WTC11 (cell line): Measurements from ENCODE around the gene GIGYF1. TPM values are rescaled to one million over a fixed set of nuclear protein-coding genes. Genes with fewer than 3 reads are reported as not detected.
A peak's percentile ranks its signal among the peaks of the same experiment; 100 is the strongest.

Experiments used
- ATAC-seq: fragments of 200-7000 bp; cut with Tn5 transposase; 2 replicates; pipeline ENCODE4 v1.10.0; 2021; ENCODE audit warnings: mild to moderate bottlenecking, moderate library complexity
- CTCF ChIA-PET: fragments of 300-600 bp; sonication (Branson Sonifier 250); formaldehyde crosslinking; loops from one replicate; lab custom pipeline; 2021; ENCODE audit warnings: antibody characterized with exemption; lab: Charles Lee
- POLR2A ChIA-PET: fragments of 350-600 bp; sonication (Branson Sonifier 250); formaldehyde crosslinking; loops from one replicate; lab custom pipeline; 2021; ENCODE audit warnings: antibody characterized with exemption; lab: Charles Lee
- DNase-seq: peaks from one replicate; pipeline ENCODE4 v3.0.0; 2021; ENCODE audit warnings: low spot score
- H3K27ac Mint-ChIP-seq: 2 replicates; pipeline ENCODE4 v1.8.0; 2021; ENCODE audit warnings: mixed read lengths
- H3K27me3 Mint-ChIP-seq: 2 replicates; pipeline ENCODE4 v1.8.0; 2021; ENCODE audit warnings: low read depth, mild to moderate bottlenecking, moderate library complexity, mixed read lengths
- H3K36me3 Mint-ChIP-seq: 2 replicates; pipeline ENCODE4 v1.8.0; 2021; ENCODE audit warnings: mixed read lengths
- H3K4me1 Mint-ChIP-seq: 2 replicates; pipeline ENCODE4 v1.8.0; 2022; ENCODE audit warnings: mixed read lengths
- H3K4me3 Mint-ChIP-seq: 2 replicates; pipeline ENCODE4 v1.8.0; 2021; ENCODE audit warnings: mild to moderate bottlenecking, moderate library complexity, mixed read lengths
- H3K9me3 Mint-ChIP-seq: 2 replicates; pipeline ENCODE4 v1.8.0; 2021; ENCODE audit warnings: mixed read lengths
- FOXP1 ChIP-seq: sonication (generic); formaldehyde crosslinking; IDR thresholded peaks from 2 replicates; pipeline ENCODE4 v1.8.0; 2022; ENCODE audit warnings: missing genetic modification reagents, mild to moderate bottlenecking, moderate library complexity, borderline replicate concordance
- JAZF1 ChIP-seq: fragments of 250-450 bp; sonication (Bioruptor Pico); IDR thresholded peaks from 2 replicates; pipeline ENCODE4 v1.9.0; 2021; ENCODE audit warnings: moderate library complexity, mild to moderate bottlenecking, inconsistent platforms
- JUN ChIP-seq: sonication (generic); formaldehyde crosslinking; IDR thresholded peaks from 2 replicates; pipeline ENCODE4 v1.8.0; 2023; ENCODE audit warnings: mild to moderate bottlenecking, missing genetic modification reagents
- NFE2L1 ChIP-seq: sonication (generic); formaldehyde crosslinking; IDR thresholded peaks from 2 replicates; pipeline ENCODE4 v1.8.1; 2023; ENCODE audit warnings: missing genetic modification reagents
- TEAD1 ChIP-seq: sonication (generic); formaldehyde crosslinking; IDR thresholded peaks from 2 replicates; pipeline ENCODE4 v1.8.0; 2022; ENCODE audit warnings: mild to moderate bottlenecking, missing genetic modification reagents
- ZNF138 ChIP-seq: sonication (generic); formaldehyde crosslinking; conservative IDR thresholded peaks from 2 replicates; pipeline ENCODE4 v1.8.1; 2022; ENCODE audit warnings: mild to moderate bottlenecking, moderate library complexity, missing genetic modification reagents
- ZNF263 ChIP-seq: sonication (generic); formaldehyde crosslinking; IDR thresholded peaks from 2 replicates; pipeline ENCODE4 v1.8.1; 2022; ENCODE audit warnings: low read depth, mild to moderate bottlenecking, moderate library complexity, missing genetic modification reagents
- ZNF317 ChIP-seq: sonication (generic); formaldehyde crosslinking; IDR thresholded peaks from 2 replicates; pipeline ENCODE4 v1.8.1; 2023; ENCODE audit warnings: low read depth, mild to moderate bottlenecking, moderate library complexity, missing genetic modification reagents, borderline replicate concordance
- ZNF416 ChIP-seq: fragments of 250-450 bp; sonication (Bioruptor Pico); IDR thresholded peaks from 2 replicates; pipeline ENCODE4 v1.9.0; 2021; ENCODE audit warnings: mild to moderate bottlenecking, inconsistent platforms
- total RNA-seq: library from RNA; stranded (reverse); gene quantifications from 3 replicates; pipeline ENCODE4 v1.2.3, GENCODE V29; 2021
- TF ChIP-seq, protein P1 (sequence below): sonication (generic); formaldehyde crosslinking; IDR thresholded peaks from 2 replicates; pipeline ENCODE4 v1.8.1; 2023; ENCODE audit warnings: mild to moderate bottlenecking, missing genetic modification reagents
- TF ChIP-seq, protein P2 (sequence below): sonication (generic); formaldehyde crosslinking; IDR thresholded peaks from 2 replicates; pipeline ENCODE4 v1.8.1; 2022; ENCODE audit warnings: low read depth, missing genetic modification reagents, borderline replicate concordance
- TF ChIP-seq, protein P3 (sequence below): sonication (generic); formaldehyde crosslinking; IDR thresholded peaks from 2 replicates; pipeline ENCODE4 v1.8.1; 2022; ENCODE audit warnings: missing genetic modification reagents, borderline replicate concordance
- TF ChIP-seq, protein P4 (sequence below): sonication (generic); formaldehyde crosslinking; IDR thresholded peaks from 2 replicates; pipeline ENCODE4 v1.8.0; 2022; ENCODE audit warnings: missing genetic modification reagents
- TF ChIP-seq, protein P5 (sequence below): fragments of 250-450 bp; sonication (Bioruptor Pico); IDR thresholded peaks from 2 replicates; pipeline ENCODE4 v1.8.0; 2021; ENCODE audit warnings: mild to moderate bottlenecking
- TF ChIP-seq, protein P6 (sequence below): sonication (generic); formaldehyde crosslinking; IDR thresholded peaks from 2 replicates; pipeline ENCODE4 v1.8.1; 2022; ENCODE audit warnings: low read depth, mild to moderate bottlenecking, moderate library complexity, missing genetic modification reagents, borderline replicate concordance
- TF ChIP-seq, protein P7 (sequence below): fragments of 250-450 bp; sonication (Bioruptor Pico); IDR thresholded peaks from 2 replicates; pipeline ENCODE4 v1.9.0; 2021; ENCODE audit warnings: mild to moderate bottlenecking
- TF ChIP-seq, protein P8 (sequence below): sonication (generic); formaldehyde crosslinking; IDR thresholded peaks from 2 replicates; pipeline ENCODE4 v1.8.0; 2022; ENCODE audit warnings: mild to moderate bottlenecking, missing genetic modification reagents
- TF ChIP-seq, protein P9 (sequence below): sonication (generic); formaldehyde crosslinking; IDR thresholded peaks from 2 replicates; pipeline ENCODE4 v1.8.0; 2023; ENCODE audit warnings: missing genetic modification reagents
- TF ChIP-seq, protein P10 (sequence below): fragments of 250-450 bp; sonication (Bioruptor Pico); conservative IDR thresholded peaks from 2 replicates; pipeline ENCODE4 v1.9.0; 2021; ENCODE audit warnings: mild to moderate bottlenecking

Gene GIGYF1
- total RNA-seq, 1 experiment from 2014 or later = 130 TPM

DNA sequence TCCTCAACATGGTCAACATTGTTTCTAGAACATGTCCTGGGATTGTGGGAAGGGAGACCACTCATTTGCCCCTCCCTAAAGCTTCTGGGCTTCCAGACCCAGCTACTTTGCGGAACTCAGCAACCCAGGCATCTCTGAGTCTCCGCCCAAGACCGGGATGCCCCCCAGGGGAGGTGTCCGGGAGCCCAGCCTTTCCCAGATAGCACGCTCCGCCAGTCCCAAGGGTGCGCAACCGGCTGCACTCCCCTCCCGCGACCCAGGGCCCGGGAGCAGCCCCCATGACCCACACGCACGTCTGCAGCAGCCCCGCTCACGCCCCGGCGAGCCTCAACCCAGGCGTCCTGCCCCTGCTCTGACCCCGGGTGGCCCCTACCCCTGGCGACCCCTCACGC lies 26.2 kb upstream of the GIGYF1 start, which contains the start of gene EPO (continued):
- TF ChIP-seq FOXP1 = no peak
- TF ChIP-seq, protein P1, sequence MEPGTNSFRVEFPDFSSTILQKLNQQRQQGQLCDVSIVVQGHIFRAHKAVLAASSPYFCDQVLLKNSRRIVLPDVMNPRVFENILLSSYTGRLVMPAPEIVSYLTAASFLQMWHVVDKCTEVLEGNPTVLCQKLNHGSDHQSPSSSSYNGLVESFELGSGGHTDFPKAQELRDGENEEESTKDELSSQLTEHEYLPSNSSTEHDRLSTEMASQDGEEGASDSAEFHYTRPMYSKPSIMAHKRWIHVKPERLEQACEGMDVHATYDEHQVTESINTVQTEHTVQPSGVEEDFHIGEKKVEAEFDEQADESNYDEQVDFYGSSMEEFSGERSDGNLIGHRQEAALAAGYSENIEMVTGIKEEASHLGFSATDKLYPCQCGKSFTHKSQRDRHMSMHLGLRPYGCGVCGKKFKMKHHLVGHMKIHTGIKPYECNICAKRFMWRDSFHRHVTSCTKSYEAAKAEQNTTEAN (CRISPR knock-in tag) = no peak
- TF ChIP-seq, protein P2, sequence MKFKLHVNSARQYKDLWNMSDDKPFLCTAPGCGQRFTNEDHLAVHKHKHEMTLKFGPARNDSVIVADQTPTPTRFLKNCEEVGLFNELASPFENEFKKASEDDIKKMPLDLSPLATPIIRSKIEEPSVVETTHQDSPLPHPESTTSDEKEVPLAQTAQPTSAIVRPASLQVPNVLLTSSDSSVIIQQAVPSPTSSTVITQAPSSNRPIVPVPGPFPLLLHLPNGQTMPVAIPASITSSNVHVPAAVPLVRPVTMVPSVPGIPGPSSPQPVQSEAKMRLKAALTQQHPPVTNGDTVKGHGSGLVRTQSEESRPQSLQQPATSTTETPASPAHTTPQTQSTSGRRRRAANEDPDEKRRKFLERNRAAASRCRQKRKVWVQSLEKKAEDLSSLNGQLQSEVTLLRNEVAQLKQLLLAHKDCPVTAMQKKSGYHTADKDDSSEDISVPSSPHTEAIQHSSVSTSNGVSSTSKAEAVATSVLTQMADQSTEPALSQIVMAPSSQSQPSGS = no peak
- no peak for TF ChIP-seq JAZF1 (CRISPR knock-in tag)
- TF ChIP-seq, protein P3, sequence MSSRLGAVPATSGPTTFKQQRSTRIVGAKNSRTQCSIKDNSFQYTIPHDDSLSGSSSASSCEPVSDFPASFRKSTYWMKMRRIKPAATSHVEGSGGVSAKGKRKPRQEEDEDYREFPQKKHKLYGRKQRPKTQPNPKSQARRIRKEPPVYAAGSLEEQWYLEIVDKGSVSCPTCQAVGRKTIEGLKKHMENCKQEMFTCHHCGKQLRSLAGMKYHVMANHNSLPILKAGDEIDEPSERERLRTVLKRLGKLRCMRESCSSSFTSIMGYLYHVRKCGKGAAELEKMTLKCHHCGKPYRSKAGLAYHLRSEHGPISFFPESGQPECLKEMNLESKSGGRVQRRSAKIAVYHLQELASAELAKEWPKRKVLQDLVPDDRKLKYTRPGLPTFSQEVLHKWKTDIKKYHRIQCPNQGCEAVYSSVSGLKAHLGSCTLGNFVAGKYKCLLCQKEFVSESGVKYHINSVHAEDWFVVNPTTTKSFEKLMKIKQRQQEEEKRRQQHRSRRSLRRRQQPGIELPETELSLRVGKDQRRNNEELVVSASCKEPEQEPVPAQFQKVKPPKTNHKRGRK (CRISPR knock-in tag) = no peak
- TF ChIP-seq, protein P4, sequence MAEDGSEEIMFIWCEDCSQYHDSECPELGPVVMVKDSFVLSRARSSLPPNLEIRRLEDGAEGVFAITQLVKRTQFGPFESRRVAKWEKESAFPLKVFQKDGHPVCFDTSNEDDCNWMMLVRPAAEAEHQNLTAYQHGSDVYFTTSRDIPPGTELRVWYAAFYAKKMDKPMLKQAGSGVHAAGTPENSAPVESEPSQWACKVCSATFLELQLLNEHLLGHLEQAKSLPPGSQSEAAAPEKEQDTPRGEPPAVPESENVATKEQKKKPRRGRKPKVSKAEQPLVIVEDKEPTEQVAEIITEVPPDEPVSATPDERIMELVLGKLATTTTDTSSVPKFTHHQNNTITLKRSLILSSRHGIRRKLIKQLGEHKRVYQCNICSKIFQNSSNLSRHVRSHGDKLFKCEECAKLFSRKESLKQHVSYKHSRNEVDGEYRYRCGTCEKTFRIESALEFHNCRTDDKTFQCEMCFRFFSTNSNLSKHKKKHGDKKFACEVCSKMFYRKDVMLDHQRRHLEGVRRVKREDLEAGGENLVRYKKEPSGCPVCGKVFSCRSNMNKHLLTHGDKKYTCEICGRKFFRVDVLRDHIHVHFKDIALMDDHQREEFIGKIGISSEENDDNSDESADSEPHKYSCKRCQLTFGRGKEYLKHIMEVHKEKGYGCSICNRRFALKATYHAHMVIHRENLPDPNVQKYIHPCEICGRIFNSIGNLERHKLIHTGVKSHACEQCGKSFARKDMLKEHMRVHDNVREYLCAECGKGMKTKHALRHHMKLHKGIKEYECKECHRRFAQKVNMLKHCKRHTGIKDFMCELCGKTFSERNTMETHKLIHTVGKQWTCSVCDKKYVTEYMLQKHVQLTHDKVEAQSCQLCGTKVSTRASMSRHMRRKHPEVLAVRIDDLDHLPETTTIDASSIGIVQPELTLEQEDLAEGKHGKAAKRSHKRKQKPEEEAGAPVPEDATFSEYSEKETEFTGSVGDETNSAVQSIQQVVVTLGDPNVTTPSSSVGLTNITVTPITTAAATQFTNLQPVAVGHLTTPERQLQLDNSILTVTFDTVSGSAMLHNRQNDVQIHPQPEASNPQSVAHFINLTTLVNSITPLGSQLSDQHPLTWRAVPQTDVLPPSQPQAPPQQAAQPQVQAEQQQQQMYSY = no peak
- no peak for TF ChIP-seq ZNF317 (CRISPR knock-in tag)
- TF ChIP-seq, protein P5, sequence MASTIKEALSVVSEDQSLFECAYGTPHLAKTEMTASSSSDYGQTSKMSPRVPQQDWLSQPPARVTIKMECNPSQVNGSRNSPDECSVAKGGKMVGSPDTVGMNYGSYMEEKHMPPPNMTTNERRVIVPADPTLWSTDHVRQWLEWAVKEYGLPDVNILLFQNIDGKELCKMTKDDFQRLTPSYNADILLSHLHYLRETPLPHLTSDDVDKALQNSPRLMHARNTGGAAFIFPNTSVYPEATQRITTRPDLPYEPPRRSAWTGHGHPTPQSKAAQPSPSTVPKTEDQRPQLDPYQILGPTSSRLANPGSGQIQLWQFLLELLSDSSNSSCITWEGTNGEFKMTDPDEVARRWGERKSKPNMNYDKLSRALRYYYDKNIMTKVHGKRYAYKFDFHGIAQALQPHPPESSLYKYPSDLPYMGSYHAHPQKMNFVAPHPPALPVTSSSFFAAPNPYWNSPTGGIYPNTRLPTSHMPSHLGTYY = no peak
- TF ChIP-seq ZNF138 = no peak

DNA sequence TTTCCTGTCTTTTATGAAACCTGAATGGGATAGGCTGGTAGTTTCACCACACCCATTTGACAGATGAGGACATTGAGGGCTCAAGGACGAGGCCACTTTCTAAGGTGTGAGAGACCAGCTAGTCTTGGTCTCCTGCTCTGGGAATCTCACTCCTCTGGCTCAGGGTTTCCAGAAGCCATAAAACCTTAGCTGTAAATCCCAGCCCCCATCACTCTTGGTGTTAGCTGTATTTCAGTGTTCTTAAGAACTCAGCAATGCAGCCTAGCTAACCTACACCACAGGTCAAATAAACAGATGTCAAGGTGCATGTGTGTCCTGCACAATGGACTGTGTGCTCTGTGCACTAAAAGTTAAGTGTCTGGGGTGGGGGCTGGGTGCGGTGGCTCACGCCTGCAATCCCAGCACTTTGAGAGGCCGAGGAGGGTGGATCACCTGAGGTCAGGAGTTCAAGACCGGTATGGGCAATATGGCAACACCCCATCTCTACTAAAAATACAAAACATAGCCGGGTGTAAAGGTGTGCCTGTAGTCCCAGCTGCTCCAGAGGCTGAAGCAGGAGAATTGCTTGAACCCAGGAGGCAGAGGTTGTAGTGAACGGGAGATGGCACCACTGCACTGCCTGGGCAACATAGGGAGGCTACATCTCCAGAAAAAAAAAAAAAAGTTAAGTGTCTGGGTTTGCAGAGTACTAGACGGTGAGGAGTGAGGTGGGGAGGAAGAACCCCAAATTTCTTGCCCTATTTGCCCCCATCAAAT lies 25.7 kb upstream of the GIGYF1 start:
- DNase-seq = no peak
- peaks cover 16% of the 10 kb centered on the region for H3K9me3 Mint-ChIP-seq
- H3K27ac Mint-ChIP-seq = no peak overlapping the region
- POLR2A ChIA-PET = interaction anchor here (0.5 to 1.3 kb wide), 4 partner anchors 14 to 134 kb away, joined by 3 to 5 read pairs (median 4); partner anchors contain the start of genes FBXO24, LRCH4, POP7 and SLC12A9
- peak; percentile 17 for ATAC-seq
- CTCF ChIA-PET = interaction anchor here (0.7 to 3.5 kb wide), 15 partner anchors 7 to 170 kb away, joined by 3 to 43 read pairs (median 4); partner anchors contain the start of genes POP7, SLC12A9 and UFSP1
- peak overlapping the region; percentile 65 for H3K4me3 Mint-ChIP-seq
- peaks cover 4% of the 10 kb centered on the region for H3K4me1 Mint-ChIP-seq
- peaks cover 8% of the 10 kb centered on the region; the same call in 1 of the 2 replicates for H3K36me3 Mint-ChIP-seq
- H3K27me3 Mint-ChIP-seq = peaks cover 62% of the 10 kb centered on the region
- TF ChIP-seq ZNF416 (CRISPR knock-in tag) (no peak), ZNF317 (CRISPR knock-in tag) (no peak), ZNF263 (CRISPR knock-in tag) (no peak), JUN (no peak), NFE2L1 (no peak), TEAD1 (CRISPR knock-in tag) (no peak)
- TF ChIP-seq, protein P6, sequence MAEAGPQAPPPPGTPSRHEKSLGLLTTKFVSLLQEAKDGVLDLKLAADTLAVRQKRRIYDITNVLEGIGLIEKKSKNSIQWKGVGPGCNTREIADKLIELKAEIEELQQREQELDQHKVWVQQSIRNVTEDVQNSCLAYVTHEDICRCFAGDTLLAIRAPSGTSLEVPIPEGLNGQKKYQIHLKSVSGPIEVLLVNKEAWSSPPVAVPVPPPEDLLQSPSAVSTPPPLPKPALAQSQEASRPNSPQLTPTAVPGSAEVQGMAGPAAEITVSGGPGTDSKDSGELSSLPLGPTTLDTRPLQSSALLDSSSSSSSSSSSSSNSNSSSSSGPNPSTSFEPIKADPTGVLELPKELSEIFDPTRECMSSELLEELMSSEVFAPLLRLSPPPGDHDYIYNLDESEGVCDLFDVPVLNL (CRISPR knock-in tag) = no peak
- TF ChIP-seq, protein P7, sequence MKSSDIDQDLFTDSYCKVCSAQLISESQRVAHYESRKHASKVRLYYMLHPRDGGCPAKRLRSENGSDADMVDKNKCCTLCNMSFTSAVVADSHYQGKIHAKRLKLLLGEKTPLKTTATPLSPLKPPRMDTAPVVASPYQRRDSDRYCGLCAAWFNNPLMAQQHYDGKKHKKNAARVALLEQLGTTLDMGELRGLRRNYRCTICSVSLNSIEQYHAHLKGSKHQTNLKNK (CRISPR knock-in tag) = no peak
- TF ChIP-seq, protein P8, sequence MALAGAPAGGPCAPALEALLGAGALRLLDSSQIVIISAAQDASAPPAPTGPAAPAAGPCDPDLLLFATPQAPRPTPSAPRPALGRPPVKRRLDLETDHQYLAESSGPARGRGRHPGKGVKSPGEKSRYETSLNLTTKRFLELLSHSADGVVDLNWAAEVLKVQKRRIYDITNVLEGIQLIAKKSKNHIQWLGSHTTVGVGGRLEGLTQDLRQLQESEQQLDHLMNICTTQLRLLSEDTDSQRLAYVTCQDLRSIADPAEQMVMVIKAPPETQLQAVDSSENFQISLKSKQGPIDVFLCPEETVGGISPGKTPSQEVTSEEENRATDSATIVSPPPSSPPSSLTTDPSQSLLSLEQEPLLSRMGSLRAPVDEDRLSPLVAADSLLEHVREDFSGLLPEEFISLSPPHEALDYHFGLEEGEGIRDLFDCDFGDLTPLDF (CRISPR knock-in tag) = no peak
- TF ChIP-seq, protein P9, sequence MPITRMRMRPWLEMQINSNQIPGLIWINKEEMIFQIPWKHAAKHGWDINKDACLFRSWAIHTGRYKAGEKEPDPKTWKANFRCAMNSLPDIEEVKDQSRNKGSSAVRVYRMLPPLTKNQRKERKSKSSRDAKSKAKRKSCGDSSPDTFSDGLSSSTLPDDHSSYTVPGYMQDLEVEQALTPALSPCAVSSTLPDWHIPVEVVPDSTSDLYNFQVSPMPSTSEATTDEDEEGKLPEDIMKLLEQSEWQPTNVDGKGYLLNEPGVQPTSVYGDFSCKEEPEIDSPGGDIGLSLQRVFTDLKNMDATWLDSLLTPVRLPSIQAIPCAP (CRISPR knock-in tag) = no peak
- TF ChIP-seq, protein P10, sequence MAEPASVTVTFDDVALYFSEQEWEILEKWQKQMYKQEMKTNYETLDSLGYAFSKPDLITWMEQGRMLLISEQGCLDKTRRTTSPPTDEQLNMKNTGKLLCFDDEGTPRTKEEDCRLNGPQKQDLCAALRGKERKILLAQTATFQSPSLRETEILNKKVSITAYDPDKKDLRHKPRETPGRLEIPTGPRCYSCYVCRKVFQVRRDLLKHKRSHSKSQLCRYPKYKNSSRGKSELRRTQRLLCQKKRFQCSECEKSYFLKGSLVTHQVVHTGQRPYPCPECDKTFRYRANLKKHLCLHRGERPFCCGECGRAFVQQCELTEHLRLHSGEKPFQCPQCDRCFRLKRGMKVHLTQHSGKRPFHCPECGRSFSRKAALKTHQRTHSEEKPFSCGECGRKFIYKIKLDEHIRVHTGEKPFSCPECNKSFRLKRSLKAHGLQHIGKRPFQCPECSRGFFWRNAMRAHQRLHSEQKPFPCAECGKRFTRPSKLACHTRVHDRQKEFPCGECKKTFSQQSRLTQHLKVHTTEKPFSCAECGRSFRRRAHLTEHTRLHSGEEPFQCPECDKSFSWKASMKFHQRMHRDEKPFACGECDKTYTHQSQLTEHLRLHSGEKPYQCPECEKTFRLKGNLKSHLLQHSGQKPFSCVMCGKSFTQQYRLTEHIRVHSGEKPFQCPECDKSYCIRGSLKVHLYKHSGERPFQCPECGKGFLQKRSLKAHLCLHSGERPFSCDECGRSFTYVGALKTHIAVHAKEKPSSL (CRISPR knock-in tag) = no peak
